ENCODE measurements around the gene ZNF629.

The ZNF629 gene

DNA sequence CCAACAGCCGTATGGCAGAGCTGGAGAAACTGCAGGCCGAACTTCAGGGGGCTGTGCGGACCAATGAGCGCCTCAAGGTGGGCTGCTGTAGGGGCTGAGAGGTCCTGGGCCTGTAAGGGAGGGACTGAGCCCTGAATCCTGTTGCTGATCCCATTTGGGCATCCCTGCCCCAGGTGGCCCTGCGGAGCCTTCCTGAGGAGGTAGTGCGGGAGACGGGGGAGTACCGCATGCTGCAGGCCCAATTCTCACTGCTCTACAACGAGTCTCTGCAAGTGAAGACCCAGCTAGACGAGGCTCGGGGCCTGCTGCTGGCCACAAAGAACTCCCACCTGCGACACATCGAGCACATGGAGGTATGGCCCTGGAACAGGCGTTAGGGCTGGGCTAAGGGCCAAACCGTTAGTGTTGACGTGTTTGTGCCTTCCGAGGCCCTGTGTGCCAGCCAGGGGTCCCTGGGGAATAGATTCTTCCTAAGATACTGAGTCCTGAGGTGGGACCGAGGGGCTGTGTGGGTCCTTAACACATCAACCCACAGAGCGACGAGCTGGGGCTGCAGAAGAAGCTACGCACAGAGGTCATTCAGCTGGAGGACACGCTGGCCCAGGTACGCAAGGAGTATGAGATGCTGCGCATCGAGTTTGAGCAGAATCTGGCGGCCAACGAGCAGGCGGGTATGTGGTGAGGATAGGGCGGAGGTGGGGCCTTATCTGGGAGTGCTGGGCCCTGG lies 20.6 kb downstream of the ZNF629 start:
- no peak for DNase-seq

DNA sequence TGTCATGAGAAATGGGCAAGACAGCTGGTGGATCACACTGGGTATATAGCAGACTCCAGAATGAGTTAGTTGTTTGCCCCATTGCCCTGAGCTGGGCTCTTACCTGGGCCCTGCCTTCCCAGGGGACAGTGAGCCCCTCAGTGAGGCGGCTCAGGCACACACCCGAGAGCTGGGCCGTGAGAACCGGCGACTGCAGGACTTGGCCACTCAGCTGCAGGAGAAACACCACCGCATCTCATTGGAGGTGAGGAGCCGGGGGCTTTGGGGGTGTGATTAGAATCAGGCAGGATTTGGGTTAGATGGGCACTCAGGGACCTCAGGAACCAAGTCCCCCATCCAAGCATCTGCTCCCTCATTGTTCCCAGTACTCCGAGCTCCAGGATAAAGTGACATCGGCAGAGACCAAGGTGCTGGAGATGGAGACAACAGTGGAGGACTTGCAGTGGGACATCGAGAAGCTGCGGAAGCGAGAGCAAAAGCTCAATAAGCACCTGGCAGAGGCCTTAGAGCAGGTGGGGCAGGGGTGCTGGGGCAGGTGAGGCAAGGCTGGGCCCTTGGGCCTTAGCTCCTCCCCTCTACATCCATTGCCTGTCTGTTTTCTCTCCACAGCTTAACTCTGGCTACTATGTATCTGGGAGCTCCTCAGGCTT lies 22.1 kb downstream of the ZNF629 start:
- no peak for DNase-seq

DNA sequence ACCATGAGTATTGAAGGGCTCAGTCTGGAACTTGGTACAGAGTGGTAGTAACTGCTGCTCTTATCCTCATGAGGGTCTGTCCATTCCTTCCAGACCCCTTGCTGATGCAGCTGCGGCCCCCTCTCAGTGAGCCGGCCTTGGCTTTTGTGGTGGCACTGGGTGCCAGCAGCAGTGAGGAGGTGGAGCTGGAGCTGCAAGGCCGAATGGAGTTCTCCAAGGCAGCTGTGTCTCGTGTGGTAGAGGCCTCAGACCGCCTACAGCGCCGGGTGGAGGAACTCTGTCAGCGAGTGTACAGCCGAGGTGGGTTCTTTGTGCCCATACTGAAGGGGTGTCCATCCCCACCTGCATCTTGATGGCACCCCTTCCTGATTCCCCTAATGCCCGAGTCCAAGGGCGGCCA lies 22.9 kb downstream of the ZNF629 start:
- no peak for DNase-seq

DNA sequence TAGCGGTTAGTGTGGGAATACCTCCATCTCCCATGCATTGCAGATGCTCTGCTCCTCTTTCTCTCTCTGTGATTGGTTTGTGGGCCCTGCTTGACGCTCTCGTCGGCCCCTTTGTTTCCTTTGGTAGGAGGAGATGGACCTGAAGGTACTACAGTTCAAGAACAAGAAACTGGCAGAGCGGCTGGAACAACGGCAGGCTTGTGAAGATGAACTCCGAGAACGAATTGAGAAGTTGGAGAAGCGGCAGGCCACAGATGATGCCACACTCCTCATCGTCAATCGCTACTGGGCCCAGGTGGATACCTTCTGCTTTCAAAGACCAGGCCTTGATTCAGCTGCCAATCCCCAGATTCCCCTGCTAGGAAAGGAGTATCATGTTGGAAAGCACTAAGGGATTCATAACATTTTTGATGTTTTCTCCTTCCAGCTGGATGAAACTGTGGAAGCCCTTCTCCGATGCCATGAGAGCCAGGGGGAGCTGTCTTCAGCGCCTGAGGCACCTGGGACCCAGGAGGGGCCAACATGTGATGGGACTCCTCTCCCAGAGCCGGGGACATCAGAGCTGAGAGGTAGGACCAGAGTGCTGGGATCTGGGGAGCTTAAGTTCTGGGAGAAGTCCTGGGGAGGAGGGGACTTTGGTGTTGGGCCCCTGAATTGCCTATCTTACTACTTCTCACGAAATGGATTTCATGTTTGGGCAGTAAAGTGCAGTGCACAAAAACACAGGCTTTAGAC lies 23.8 kb downstream of the ZNF629 start:
- no peak for DNase-seq

DNA sequence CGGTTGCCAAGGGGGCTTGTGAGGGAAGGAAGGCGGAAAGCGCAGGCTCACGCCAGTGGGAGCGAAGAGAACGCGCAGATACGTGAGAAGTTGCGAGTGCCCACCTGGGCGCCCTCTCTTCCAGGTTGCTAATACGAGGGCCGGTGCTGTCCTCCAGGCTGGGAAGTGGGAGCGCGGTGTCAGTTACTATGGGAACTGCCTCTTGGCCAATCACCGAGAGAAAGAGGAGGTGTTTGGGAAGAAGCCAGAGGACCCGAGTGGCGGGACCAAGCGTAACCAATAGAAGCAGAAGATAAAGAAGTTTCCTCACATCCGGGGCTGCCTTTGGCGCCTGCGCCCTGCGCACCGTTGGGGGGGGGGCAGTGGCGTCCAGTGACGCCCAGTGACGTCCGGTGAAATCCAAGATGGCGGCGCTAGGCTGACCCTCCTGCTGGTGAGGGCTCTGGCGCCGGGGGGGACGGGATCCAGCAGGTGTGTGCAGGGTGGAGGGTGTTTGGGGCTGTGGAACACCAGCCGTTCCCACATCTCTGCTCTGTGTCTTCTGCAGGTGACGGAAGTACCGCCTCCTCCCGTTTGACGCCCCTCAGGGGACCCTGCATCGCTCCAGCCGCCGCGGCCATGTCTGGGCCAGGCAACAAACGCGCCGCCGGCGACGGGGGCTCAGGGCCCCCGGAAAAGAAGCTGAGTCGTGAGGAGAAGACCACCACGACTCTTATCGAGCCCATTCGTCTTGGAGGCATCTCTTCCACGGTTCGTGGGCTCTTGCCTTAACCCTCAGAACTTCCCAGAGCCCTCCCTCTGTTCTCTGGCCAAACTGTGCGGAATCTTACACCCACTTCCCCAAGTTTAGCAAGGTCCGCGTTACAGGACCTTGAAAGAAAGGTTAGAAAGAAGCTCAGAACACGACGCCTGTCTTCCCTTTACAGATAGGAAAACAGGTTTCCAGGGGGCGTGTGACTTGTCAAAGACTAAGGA lies 24.8 kb downstream of the ZNF629 start, which contains the start of the genes CFAP119 and RNF40:
Gene CFAP119 (minus strand): TSS at position 135 of the 975 bp plus-strand sequence. CDS start 314 bp downstream, outside the sequence.
Gene RNF40 (plus strand): TSS at position 395 of the 975 bp plus-strand sequence. CDS start 224 bp downstream, at position 619.
- DNase-seq, result peak; percentile 98

DNA sequence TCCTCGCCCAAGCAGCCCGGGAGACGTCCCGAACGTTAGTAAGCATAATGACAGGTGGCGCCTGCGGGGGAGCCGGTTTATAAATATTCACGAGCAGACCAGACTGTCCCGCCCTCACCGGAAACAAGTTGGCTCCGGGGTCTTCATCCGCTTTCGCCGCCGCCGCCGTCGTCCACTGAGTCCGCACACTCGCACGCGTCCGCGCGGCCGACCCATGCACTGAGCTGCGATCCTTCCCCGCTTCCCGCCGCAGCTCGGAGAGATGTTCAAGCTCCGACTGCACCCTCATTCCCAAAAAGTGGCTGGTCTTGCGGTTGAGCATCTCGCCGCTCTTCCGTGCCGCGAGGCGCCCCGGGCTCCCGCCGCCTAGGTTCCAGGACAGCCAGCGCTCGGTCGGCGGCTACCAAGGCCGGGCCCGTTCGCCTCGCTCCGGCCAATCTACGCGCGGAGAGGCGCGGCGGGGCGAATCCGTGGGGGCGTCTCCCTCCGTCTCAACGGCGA lies 25.5 kb downstream of the ZNF629 start:
- DNase-seq, result peak; percentile 40

DNA sequence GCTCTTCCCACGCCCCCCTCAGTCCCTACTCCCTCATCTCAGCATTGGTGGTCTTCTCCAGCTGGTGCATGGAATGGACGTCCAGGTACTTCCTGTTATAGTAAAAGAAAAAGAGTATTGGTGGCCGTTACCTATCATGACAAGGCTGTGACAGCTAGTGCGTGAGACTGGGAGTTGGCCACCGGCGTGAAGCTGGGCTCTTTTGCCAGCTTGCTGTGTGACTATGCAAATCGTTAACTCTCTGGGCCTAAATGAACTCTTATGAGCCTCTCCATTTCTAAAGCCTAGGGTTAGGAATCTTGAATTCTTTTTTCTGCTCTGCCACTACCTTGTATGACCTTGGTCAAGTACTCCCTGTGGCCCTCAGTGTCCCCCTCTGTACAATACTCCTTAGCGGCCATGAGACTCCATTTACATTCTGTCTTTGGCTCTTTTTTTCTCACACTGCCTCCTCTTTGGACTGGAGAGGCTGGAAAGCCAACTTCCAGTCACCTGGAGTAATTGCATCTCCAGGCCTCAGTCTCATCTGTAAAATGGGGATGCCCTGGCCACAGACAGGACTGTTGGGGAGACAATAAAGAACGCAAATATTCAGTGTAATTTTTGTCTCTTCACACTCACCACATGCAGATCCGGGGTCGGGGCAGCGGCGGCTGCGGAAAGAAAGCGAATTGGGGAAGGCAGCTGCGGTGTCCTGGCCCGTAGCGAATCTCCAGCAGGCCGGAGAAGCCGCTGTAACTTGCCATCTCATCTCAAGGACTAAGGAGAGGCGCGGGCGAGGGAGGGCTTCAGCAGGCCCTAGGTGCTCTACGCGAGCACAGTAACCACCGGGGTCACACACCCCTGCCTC lies 26.2 kb downstream of the ZNF629 start:
- no peak for DNase-seq

DNA sequence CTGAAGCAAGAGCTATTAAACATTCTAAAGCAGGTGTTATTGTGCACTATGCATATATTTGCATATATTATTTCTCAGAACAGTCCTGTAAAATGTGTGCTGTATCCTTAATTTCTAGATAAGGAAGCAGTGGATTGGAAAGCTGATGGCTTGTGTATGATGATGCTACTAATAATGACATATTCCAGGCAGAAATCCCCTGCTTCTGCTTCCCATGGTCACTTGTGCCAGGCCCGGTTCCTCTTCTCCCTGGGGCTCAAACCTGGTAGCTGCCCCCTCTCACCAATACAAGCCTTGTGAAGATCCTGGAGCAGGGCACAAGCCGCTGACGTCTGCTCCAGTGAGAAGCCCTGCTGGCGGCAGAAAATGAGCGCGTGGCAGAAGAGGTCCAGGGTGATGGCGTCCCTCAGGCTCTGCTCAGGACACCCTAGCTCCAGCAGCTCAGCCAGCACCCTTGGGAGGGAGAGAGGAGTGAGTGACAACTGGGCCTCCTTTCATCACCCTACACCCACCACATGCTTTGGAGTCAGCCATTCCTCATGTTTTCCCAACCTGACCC lies 26.9 kb downstream of the ZNF629 start:
- DNase-seq, result no peak

DNA sequence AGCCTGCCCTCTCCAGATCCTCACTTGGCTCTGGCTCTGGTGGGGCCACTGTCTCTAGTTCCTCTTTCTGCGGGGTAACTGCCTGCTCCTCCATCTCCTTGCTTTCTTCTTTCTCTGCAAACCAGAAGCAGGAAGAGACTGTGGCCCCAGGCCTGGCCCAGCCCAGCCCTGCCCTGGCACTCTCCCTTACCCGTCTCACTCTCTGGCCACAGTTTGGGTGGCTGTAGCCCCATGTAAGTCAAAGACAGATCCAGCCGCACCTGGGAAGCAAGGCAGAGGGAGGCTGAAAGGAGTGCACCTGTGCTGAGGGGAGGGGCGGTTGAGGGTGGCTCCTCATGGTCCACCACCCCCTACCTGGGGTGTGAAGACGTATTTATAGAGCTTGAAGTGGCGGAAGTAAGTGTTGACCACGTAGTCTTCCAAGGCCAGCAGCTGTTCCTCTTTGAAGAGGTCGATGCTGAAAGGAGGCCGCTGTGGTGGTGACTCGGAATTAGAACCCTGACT lies 28.0 kb downstream of the ZNF629 start:
- DNase-seq, result no peak

DNA sequence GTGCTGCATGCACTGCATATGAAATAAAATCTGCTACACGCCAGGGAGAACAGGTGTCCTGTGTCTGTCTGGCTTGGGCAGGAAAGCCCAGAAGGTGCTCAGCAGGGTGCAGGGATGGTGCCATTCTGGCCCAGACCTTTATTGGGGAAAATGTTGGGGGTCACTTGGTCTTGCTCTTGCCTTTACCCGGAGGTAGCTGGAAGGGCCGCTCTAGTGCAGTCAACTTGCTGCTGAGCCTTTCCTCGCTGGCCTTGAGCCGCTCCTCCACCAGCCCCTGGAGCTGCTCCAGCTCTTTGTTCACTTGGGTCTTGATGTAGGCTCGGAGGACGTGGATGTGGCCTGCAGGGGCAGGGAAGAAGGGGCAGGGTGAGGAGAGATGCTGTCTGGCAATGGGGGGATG lies 29.7 kb downstream of the ZNF629 start:
- no peak for DNase-seq

DNA sequence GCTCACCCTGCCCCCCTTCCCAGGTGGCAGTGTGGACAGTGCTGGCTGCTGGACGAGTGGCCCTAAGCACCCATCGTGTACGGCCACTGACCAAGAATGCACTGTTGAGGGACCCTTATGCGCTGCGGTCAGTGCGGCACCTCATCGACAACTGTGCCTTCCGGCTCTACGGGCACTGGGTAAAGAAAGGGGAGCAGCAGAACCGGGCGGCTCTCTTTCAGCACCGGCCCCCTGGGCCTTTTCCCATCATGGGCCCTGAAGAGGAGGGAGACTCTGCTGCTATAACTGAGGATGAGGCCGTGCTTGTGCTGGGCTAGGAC lies 30.3 kb downstream of the ZNF629 start:
- no peak for DNase-seq

DNA sequence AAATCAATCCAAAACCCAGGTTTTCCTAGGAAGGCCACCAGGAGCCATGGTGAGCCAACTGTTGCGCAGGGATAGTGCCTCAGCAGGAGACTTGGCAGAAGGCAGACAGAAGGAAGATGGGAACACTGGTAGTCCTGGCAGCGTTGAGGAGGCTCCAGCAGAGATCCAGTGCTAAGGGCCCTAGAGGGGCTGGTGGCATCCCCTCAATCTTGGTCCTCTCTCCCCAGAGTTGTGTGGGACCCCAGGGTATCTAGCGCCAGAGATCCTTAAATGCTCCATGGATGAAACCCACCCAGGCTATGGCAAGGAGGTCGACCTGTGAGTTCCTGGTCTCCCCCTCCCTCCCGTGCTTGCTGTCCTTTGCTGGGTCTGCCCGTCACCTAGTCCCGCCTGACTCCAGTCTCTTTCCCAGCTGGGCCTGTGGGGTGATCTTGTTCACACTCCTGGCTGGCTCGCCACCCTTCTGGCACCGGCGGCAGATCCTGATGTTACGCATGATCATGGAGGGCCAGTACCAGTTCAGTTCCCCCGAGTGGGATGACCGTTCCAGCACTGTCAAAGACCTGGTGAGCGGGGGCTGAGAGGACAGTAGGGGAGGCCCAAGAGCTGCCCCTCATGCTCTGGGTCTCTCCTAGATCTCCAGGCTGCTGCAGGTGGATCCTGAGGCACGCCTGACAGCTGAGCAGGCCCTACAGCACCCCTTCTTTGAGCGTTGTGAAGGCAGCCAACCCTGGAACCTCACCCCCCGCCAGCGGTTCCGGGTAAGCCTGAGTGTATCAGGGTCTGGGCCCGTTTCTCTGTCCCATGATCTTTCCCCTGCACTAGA lies 30.8 kb downstream of the ZNF629 start:
- no peak for DNase-seq

DNA sequence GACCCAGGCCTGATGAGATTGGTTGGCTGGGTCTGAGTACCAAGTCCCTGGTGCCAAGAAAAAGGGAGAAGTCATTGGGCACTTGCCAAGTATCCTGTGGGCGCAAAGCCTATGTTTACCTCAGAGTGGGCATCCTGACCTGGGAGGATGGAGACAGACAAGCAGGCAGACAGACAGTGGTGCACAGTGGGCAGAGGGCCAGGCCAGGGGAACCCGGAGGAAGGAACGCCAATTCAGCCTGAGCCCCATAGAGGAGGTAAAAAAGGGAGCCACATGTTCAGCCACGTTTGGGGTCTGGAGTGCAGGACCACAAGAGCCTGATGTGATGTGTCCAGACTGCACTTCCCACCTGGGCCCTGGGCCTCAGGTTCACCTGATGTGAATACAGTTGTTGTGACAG lies 33.4 kb downstream of the ZNF629 start:
- no peak for DNase-seq

DNA sequence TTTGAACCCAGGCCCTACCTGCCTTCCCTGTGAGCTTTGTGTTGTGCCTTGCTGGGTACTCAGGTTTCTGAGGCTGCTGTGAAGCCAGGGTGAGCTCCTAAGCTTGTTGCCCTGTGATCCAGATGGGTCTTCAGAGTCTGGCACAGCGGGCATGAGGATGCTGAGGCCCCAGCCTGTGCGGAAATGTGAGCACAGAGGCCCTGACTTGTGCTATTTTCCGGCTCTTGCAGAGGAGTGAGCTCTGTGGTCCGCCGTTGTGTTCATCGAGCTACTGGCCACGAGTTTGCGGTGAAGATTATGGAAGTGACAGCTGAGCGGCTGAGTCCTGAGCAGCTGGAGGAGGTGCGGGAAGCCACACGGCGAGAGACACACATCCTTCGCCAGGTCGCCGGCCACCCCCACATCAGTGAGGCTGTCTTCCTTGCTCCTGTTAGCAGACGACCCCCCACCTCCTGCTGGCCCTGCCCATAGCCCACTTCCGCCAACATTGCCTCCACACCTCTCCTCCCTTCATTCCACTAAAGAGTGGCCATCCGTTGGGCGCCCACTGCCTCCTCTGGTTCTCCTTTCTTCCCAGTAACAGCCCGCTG lies 36.0 kb downstream of the ZNF629 start:
- no peak for DNase-seq

DNA sequence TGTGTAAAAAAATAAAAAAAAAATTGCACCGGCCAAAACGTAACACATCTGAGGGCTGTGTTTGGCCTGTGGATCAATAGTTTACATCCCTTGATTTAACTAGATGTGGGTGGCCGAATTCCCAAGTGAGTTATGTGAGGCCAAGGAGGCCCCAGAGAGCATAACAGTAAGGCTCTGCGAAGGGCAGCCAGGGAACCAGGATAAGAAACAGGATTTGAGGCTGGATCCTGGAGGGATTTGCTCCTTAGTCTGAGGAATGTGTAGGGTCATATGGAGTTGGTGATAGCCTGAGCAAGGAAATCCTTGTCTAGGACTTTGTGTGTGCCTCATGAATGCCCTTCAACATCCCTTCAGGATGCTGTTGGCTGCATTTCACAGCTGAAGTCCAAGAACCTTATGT lies 36.8 kb downstream of the ZNF629 start:
- no peak for DNase-seq

DNA sequence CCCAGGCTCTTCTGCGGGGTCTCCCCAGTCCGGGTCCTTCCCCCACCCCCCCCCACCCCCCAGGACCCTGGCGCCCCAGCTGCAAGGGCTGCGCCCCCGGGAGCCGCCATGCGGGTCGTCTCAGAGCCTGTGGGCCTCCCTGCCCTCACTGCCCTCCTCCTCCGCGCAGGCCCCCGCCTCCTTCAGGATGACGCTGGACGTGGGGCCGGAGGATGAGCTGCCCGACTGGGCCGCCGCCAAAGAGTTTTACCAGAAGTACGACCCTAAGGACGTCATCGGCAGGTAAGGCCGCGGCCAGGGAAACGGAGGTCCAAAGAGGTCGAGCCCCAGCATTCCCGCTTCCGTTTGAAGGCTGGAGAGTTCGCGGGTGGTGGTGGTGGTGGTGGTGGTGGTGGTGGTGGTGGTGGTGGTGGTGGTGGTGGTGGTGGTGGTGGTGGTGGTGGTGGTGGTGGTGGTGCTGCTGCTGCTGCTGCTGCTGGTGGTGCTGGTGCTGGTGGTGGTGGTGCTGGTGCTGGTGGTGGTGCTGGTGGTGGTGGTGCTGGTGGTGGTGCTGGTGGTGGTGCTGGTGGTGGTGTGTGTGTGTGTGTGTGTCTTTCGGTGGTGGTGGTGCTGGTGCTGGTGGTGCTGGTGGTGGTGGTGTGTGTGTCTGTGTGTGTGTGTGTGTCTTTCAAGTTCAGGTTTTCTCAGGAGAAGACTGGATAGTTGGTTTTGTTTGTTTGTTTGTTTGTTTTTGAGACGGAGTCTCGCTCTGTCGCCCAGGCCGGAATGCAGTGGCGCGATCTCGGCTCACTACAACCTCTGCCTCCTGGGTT lies 38.2 kb downstream of the ZNF629 start:
- peak; percentile 43 for DNase-seq

DNA sequence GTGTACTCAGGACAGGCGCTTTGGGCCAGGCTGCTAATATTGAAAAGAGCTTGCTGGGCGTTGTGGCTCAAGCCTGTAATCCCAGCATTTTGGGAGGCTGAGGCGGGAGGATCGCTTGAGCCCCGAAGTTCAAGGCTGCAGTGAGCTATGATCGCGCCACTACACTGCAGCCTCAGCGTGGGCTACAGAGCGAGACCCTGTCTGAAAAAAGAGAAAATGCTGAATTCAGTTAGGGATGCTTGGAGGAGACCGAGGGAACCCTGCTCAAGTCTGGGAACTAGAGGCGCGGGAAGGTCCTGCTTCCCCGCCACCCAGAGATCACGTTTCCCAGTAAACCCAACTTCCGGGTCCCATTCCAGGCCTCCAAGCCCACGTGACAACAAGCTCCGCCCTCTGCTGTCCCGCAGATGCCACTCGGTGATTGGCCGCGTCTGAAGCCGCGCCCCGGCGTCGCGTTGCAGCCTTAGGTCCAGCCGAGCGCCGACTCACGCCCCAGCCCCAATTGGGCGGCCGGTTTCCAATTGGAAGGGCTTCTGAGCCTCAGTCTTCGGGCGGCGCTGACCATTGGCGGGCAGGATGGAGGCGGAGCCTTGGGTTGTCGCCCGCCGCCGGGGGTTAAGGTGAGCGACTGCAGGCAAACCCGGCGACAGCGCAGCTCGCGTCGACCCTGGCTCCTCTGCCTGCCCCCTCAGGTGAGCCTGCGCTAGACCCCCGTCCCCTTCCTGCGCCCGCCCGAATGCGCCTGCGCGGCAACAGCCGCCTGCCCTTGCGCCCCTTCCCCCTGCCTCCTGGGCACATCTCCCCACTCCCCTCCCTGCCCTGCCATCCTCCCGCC lies 39.0 kb downstream of the ZNF629 start, which contains the start of gene PHKG2:
Gene PHKG2 (plus strand): TSS at position 627 of the 835 bp plus-strand sequence. CDS start 396 bp downstream, outside the sequence.
- peak; percentile 99 for DNase-seq

DNA sequence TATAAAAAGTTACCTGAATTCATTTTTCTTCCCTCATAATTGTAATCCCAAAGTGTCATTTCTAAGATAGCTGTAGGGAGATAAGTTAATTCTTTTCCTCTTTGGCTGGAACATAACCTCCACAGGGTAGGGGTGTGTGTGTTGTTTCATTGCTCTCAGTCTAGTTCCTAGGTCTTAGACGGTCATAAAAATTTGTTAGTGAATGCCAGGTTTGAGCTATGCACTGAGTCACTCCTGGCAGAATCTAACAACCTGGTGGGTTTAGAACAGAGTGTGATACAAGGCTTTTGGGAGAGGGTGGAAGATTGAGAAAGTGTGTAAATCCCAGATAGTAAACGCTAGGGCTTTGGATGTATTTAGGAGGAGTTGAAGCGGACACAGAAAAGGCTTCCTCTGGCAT lies 39.7 kb downstream of the ZNF629 start:
- no peak for DNase-seq
